HCT116 (cell line): ENCODE data around the gene TRIM14. TPM values are rescaled to one million over a fixed set of nuclear protein-coding genes. Genes with fewer than 3 reads are reported as not detected.
A peak's percentile ranks its signal among the peaks of the same experiment; 100 is the strongest.
"Not testable (repeated sequence)": the region's sequence is repeated elsewhere in the genome, so short reads cannot be mapped to it uniquely, and the experiment has no call there.

Source experiments
- ATAC-seq: fragments of 200-7000 bp; cut with Tn5 transposase; 2 replicates; pipeline ENCODE4 v1.9.1; 2020; ENCODE audit warnings: mild to moderate bottlenecking, moderate library complexity
- BruUV-seq: library from RNA; stranded (reverse); fragments of 400-500 nt; replicated peaks from 2 replicates; lab custom pipeline; 2021; lab: Mats Ljungman, UMichigan
- CTCF ChIA-PET: fragments of 300-600 bp; sonication (Branson Sonifier 250); formaldehyde crosslinking; loops from one replicate; lab custom pipeline; 2021; ENCODE audit warnings: antibody characterized with exemption; lab: Charles Lee
- POLR2A ChIA-PET: fragments of 300-600, 350-600 bp; sonication (Branson Sonifier 250); formaldehyde crosslinking; loops from one replicate; lab custom pipeline; 2021; ENCODE audit warnings: antibody characterized with exemption; lab: Charles Lee
- RAD21 ChIA-PET, 2 experiments: fragments of 300-600 bp; sonication (Branson Sonifier 250); formaldehyde crosslinking; loops; one replicate each; lab custom pipeline; 2023; ENCODE audit warnings: low total read pairs in 2 of 2; ENCODE audit not compliant: uncharacterized antibody in 2 of 2, unreplicated experiment in 2 of 2, low non-redundant PET in 1 of 2; lab: Charles Lee
- DNase-seq: peaks from one replicate; pipeline ENCODE4 v3.0.0-alpha.2; 2010; ENCODE audit warnings: low read depth, low spot score
- H2AFZ ChIP-seq: fragments of 200-600 bp; shearing (Covaris generic), sonication (generic); 2 replicates; pipeline ENCODE4 v1.6.1; 2017; ENCODE audit warnings: low read depth, mixed run types, mixed read lengths, antibody characterized with exemption, low read length; ENCODE audit not compliant: poor library complexity, severe bottlenecking
- H3K27ac ChIP-seq: 2 replicates; pipeline ENCODE4 v1.5.1; 2012; ENCODE audit warnings: low read depth, low read length
- H3K27me3 ChIP-seq: fragments of 200-600 bp; sonication (generic); 2 replicates; pipeline ENCODE4 v1.6.1; 2016; ENCODE audit warnings: mixed run types, low read length, mixed read lengths; ENCODE audit not compliant: insufficient read depth
- H3K36me3 ChIP-seq, 2 experiments: fragments of 200-500 bp in 1 of 2; fragments of 200-600 bp in 1 of 2; sonication (Bioruptor generic) in 1 of 2; sonication (generic) in 1 of 2; 2 replicates each; pipeline versions ENCODE4 v1.5.1 to v1.6.1; 2014 to 2016; ENCODE audit warnings: low read length in 2 of 2, inconsistent platforms in 1 of 2, mixed read lengths in 1 of 2, mixed run types in 1 of 2; ENCODE audit not compliant: insufficient read depth in 2 of 2, control insufficient read depth in 1 of 2
- H3K4me1 ChIP-seq, 2 experiments: fragments of 200-600 bp in 1 of 2; sonication (generic) in 1 of 2; 2 replicates each; pipeline versions ENCODE4 v1.5.1 to v1.6.1; 2012 to 2017; ENCODE audit warnings: low read length in 2 of 2, inconsistent platforms in 1 of 2, mild to moderate bottlenecking in 1 of 2, mixed read lengths in 1 of 2, mixed run types in 1 of 2, moderate library complexity in 1 of 2; ENCODE audit not compliant: insufficient read depth in 2 of 2, control insufficient read depth in 1 of 2
- H3K4me2 ChIP-seq: fragments of 200-600 bp; sonication (generic); 2 replicates; pipeline ENCODE4 v1.6.1; 2017; ENCODE audit warnings: mixed run types, low read length, mixed read lengths
- H3K4me3 ChIP-seq, 2 experiments: fragments of 200-600 bp in 1 of 2; sonication (generic) in 1 of 2; replicated peaks in 1 of 2; 2 replicates each; pipeline ENCODE4 v1.5.1; 2011 to 2016; ENCODE audit warnings: low read length in 2 of 2, control low read depth in 1 of 2, low read depth in 1 of 2, mild to moderate bottlenecking in 1 of 2, mixed read lengths in 1 of 2, mixed run types in 1 of 2
- H3K79me2 ChIP-seq: fragments of 200-600 bp; sonication (generic); 2 replicates; pipeline ENCODE4 v1.6.1; 2017; ENCODE audit warnings: mild to moderate bottlenecking, mixed run types, low read length, moderate library complexity, mixed read lengths; ENCODE audit not compliant: insufficient read depth
- H3K9ac ChIP-seq: fragments of 200-600 bp; sonication (generic); 2 replicates; pipeline ENCODE4 v1.6.1; 2016; ENCODE audit warnings: low read length, mixed read lengths
- H3K9me2 ChIP-seq: fragments of 200-600 bp; sonication (generic), shearing (Covaris generic); 2 replicates; pipeline ENCODE4 v1.6.1; 2017; ENCODE audit warnings: mixed run types, mild to moderate bottlenecking, moderate library complexity; ENCODE audit not compliant: insufficient read depth
- H3K9me3 ChIP-seq, 2 experiments: fragments of 200-500 bp in 1 of 2; fragments of 200-600 bp in 1 of 2; sonication (Bioruptor generic) in 1 of 2; sonication (generic) in 1 of 2; 2 replicates each; pipeline ENCODE4 v1.6.1; 2014 to 2017; ENCODE audit warnings: low read length in 2 of 2, mixed read lengths in 2 of 2, inconsistent platforms in 1 of 2, low read depth in 1 of 2, mild to moderate bottlenecking in 1 of 2, mixed run types in 1 of 2, moderate library complexity in 1 of 2; ENCODE audit not compliant: control insufficient read depth in 1 of 2, insufficient read depth in 1 of 2
- H4K20me1 ChIP-seq: fragments of 200-600 bp; sonication (generic), shearing (Covaris generic); 2 replicates; pipeline ENCODE4 v1.6.1; 2017; ENCODE audit warnings: mixed run types, mild to moderate bottlenecking, moderate library complexity; ENCODE audit not compliant: insufficient read depth
- CEBPB ChIP-seq: IDR thresholded peaks from 2 replicates; pipeline ENCODE4 v1.6.1; 2012; ENCODE audit warnings: low read depth
- CTCF ChIP-seq, 3 experiments: fragments of 200-600 bp in 1 of 3; sonication (generic) in 1 of 3; IDR thresholded peaks in 2 of 3; conservative IDR thresholded peaks in 1 of 3; 2 replicates each; pipeline ENCODE4 v1.5.1; 2012 to 2017; ENCODE audit warnings: low read depth in 2 of 3, low read length in 2 of 3, antibody characterized with exemption in 1 of 3, borderline replicate concordance in 1 of 3, control low read depth in 1 of 3, mild to moderate bottlenecking in 1 of 3, mixed read lengths in 1 of 3, mixed run types in 1 of 3, moderate library complexity in 1 of 3; ENCODE audit not compliant: insufficient read depth in 1 of 3
- EZH2phosphoT487 ChIP-seq: fragments of 200-600 bp; IDR thresholded peaks from 2 replicates; pipeline ENCODE4 v1.6.1; 2018; ENCODE audit warnings: antibody characterized with exemption, borderline replicate concordance
- RAD21 ChIP-seq: IDR thresholded peaks from 2 replicates; pipeline ENCODE4 v1.6.1; 2012; ENCODE audit warnings: low read depth, mild to moderate bottlenecking
- intact Hi-C: fragments of 100-400 bp; cut with micrococcal nuclease; formaldehyde crosslinking; loops from 2 replicates; pipeline ENCODE4 v1.10.0; 2022
- total RNA-seq: library from RNA; stranded (reverse); gene quantifications from one replicate; pipeline ENCODE4 v1.2.1, GENCODE V29; 2021; ENCODE audit not compliant: unreplicated experiment

The TRIM14 gene
- total RNA-seq, 1 experiment from 2014 or later = 24.4 TPM

- DNase-seq = peak; percentile 24
- intact Hi-C loops = loop anchor here (2.0 kb wide), 1 partner anchor 75 kb away; the partner anchor contains the start of gene CORO2A
- peak overlapping the region; percentile 96 for H2AFZ ChIP-seq
- TSS peak; percentile 58 for BruUV-seq
- H3K4me1 ChIP-seq = peaks cover 8 to 33% of the 10 kb centered on the region in 2 experiments; a peak in 3 of 4 replicates
- no peaks in the 10 kb centered on the region for H4K20me1 ChIP-seq
- peak; percentile 63 for ATAC-seq
- no peaks in the 10 kb centered on the region for H3K9me2 ChIP-seq
- H3K36me3 ChIP-seq = no peaks in the 10 kb centered on the region
- TF ChIP-seq CTCF (IDR thresholded peaks at IDR 0.05 in 2 of 3, conservative IDR thresholded peaks at IDR 0.05 in 1 of 3; ENCODE audit: borderline replicate concordance in 1 of 3, insufficient read depth in 1 of 3, low read depth in 2 of 3, low read length in 2 of 3) (peak; percentile 6 to 45 (median 44); a peak in 4 of 6 replicates), RAD21 (peak; percentile 48), EZH2phosphoT487 (no peak), CEBPB (no peak)
- POLR2A ChIA-PET = interaction anchor here (1.3 kb wide), 1 partner anchor 124 kb away, joined by 3 read pairs; no protein-coding TSS in a partner anchor
- no peaks in the 10 kb centered on the region for H3K79me2 ChIP-seq
- H3K9ac ChIP-seq = peak overlapping the region; percentile 77
- H3K9me3 ChIP-seq = no peaks in the 10 kb centered on the region
- H3K4me2 ChIP-seq = peak overlapping the region; percentile 90
- H3K27ac ChIP-seq = peak overlapping the region; percentile 81
- H3K4me3 ChIP-seq = peak overlapping the region; percentile 51 to 82
- CTCF ChIA-PET = interaction anchor here (1.0 to 1.2 kb wide), 3 partner anchors 12 to 145 kb away, joined by 3 to 4 read pairs (median 3); no protein-coding TSS in a partner anchor
- no peaks in the 10 kb centered on the region for H3K27me3 ChIP-seq
- RAD21 ChIA-PET = no interaction called here
These were observed 910 bp downstream of the TRIM14 start for GRCh38 chr9:98117984-98118639.

- not testable (repeated sequence) for H3K27me3 ChIP-seq
These were observed 1.9 kb downstream of the TRIM14 start for GRCh38 chr9:98117097-98117496.

More at GRCh38 chr9:98117097-98117496, 1.9 kb downstream of the TRIM14 start:
- POLR2A ChIA-PET, BruUV-seq, H3K9me3 ChIP-seq, intact Hi-C loops, H3K27ac ChIP-seq, H3K9ac ChIP-seq, DNase-seq, H4K20me1 ChIP-seq, H3K4me3 ChIP-seq, H3K36me3 ChIP-seq, H3K4me2 ChIP-seq, ATAC-seq, RAD21 ChIA-PET, H2AFZ ChIP-seq, H3K9me2 ChIP-seq, CTCF ChIA-PET, H3K79me2 ChIP-seq: not testable (repeated sequence)
- peaks cover 8 to 33% of the 10 kb centered on the region in 2 experiments; a peak in 3 of 4 replicates for H3K4me1 ChIP-seq
